HCT116 (cell line): ENCODE measurements around the gene PIGW. TPM values are rescaled to one million over a fixed set of nuclear protein-coding genes. Genes with fewer than 3 reads are reported as not detected.

Experiments
- ATAC-seq: fragments of 200-7000 bp; cut with Tn5 transposase; 2 replicates; pipeline ENCODE4 v1.9.1; 2020; ENCODE audit warnings: mild to moderate bottlenecking, moderate library complexity
- BruUV-seq: library from RNA; stranded (reverse); fragments of 400-500 nt; replicated peaks from 2 replicates; lab custom pipeline; 2021; lab: Mats Ljungman, UMichigan
- CTCF ChIA-PET: fragments of 300-600 bp; sonication (Branson Sonifier 250); formaldehyde crosslinking; loops from one replicate; lab custom pipeline; 2021; ENCODE audit warnings: antibody characterized with exemption; lab: Charles Lee
- POLR2A ChIA-PET: fragments of 300-600, 350-600 bp; sonication (Branson Sonifier 250); formaldehyde crosslinking; loops from one replicate; lab custom pipeline; 2021; ENCODE audit warnings: antibody characterized with exemption; lab: Charles Lee
- RAD21 ChIA-PET, 2 experiments: fragments of 300-600 bp; sonication (Branson Sonifier 250); formaldehyde crosslinking; loops; one replicate each; lab custom pipeline; 2023; ENCODE audit warnings: low total read pairs in 2 of 2; ENCODE audit not compliant: uncharacterized antibody in 2 of 2, unreplicated experiment in 2 of 2, low non-redundant PET in 1 of 2; lab: Charles Lee
- DNase-seq: peaks from one replicate; pipeline ENCODE4 v3.0.0-alpha.2; 2010; ENCODE audit warnings: low read depth, low spot score
- H2AFZ ChIP-seq: fragments of 200-600 bp; shearing (Covaris generic), sonication (generic); 2 replicates; pipeline ENCODE4 v1.6.1; 2017; ENCODE audit warnings: low read depth, mixed run types, mixed read lengths, antibody characterized with exemption, low read length; ENCODE audit not compliant: poor library complexity, severe bottlenecking
- H3K27ac ChIP-seq: 2 replicates; pipeline ENCODE4 v1.5.1; 2012; ENCODE audit warnings: low read depth, low read length
- H3K27me3 ChIP-seq: fragments of 200-600 bp; sonication (generic); 2 replicates; pipeline ENCODE4 v1.6.1; 2016; ENCODE audit warnings: mixed run types, low read length, mixed read lengths; ENCODE audit not compliant: insufficient read depth
- H3K36me3 ChIP-seq, 2 experiments: fragments of 200-500 bp in 1 of 2; fragments of 200-600 bp in 1 of 2; sonication (Bioruptor generic) in 1 of 2; sonication (generic) in 1 of 2; 2 replicates each; pipeline versions ENCODE4 v1.5.1 to v1.6.1; 2014 to 2016; ENCODE audit warnings: low read length in 2 of 2, inconsistent platforms in 1 of 2, mixed read lengths in 1 of 2, mixed run types in 1 of 2; ENCODE audit not compliant: insufficient read depth in 2 of 2, control insufficient read depth in 1 of 2
- H3K4me1 ChIP-seq, 2 experiments: fragments of 200-600 bp in 1 of 2; sonication (generic) in 1 of 2; 2 replicates each; pipeline versions ENCODE4 v1.5.1 to v1.6.1; 2012 to 2017; ENCODE audit warnings: low read length in 2 of 2, inconsistent platforms in 1 of 2, mild to moderate bottlenecking in 1 of 2, mixed read lengths in 1 of 2, mixed run types in 1 of 2, moderate library complexity in 1 of 2; ENCODE audit not compliant: insufficient read depth in 2 of 2, control insufficient read depth in 1 of 2
- H3K4me2 ChIP-seq: fragments of 200-600 bp; sonication (generic); 2 replicates; pipeline ENCODE4 v1.6.1; 2017; ENCODE audit warnings: mixed run types, low read length, mixed read lengths
- H3K4me3 ChIP-seq, 2 experiments: fragments of 200-600 bp in 1 of 2; sonication (generic) in 1 of 2; replicated peaks in 1 of 2; 2 replicates each; pipeline ENCODE4 v1.5.1; 2011 to 2016; ENCODE audit warnings: low read length in 2 of 2, control low read depth in 1 of 2, low read depth in 1 of 2, mild to moderate bottlenecking in 1 of 2, mixed read lengths in 1 of 2, mixed run types in 1 of 2
- H3K79me2 ChIP-seq: fragments of 200-600 bp; sonication (generic); 2 replicates; pipeline ENCODE4 v1.6.1; 2017; ENCODE audit warnings: mild to moderate bottlenecking, mixed run types, low read length, moderate library complexity, mixed read lengths; ENCODE audit not compliant: insufficient read depth
- H3K9ac ChIP-seq: fragments of 200-600 bp; sonication (generic); 2 replicates; pipeline ENCODE4 v1.6.1; 2016; ENCODE audit warnings: low read length, mixed read lengths
- H3K9me2 ChIP-seq: fragments of 200-600 bp; sonication (generic), shearing (Covaris generic); 2 replicates; pipeline ENCODE4 v1.6.1; 2017; ENCODE audit warnings: mixed run types, mild to moderate bottlenecking, moderate library complexity; ENCODE audit not compliant: insufficient read depth
- H3K9me3 ChIP-seq, 2 experiments: fragments of 200-500 bp in 1 of 2; fragments of 200-600 bp in 1 of 2; sonication (Bioruptor generic) in 1 of 2; sonication (generic) in 1 of 2; 2 replicates each; pipeline ENCODE4 v1.6.1; 2014 to 2017; ENCODE audit warnings: low read length in 2 of 2, mixed read lengths in 2 of 2, inconsistent platforms in 1 of 2, low read depth in 1 of 2, mild to moderate bottlenecking in 1 of 2, mixed run types in 1 of 2, moderate library complexity in 1 of 2; ENCODE audit not compliant: control insufficient read depth in 1 of 2, insufficient read depth in 1 of 2
- H4K20me1 ChIP-seq: fragments of 200-600 bp; sonication (generic), shearing (Covaris generic); 2 replicates; pipeline ENCODE4 v1.6.1; 2017; ENCODE audit warnings: mixed run types, mild to moderate bottlenecking, moderate library complexity; ENCODE audit not compliant: insufficient read depth
- CBX3 ChIP-seq: IDR thresholded peaks from 2 replicates; pipeline ENCODE4 v1.6.1; 2012; ENCODE audit warnings: low read depth
- ELF1 ChIP-seq: IDR thresholded peaks from 2 replicates; pipeline ENCODE4 v1.6.1; 2012; ENCODE audit warnings: low read depth, borderline replicate concordance
- POLR2A ChIP-seq: IDR thresholded peaks from 2 replicates; pipeline ENCODE4 v1.7.0; 2011; ENCODE audit warnings: borderline replicate concordance; ENCODE audit not compliant: insufficient read depth, insufficient read length; ENCODE audit errors: extremely low read depth
- POLR2AphosphoS5 ChIP-seq: IDR thresholded peaks from 2 replicates; pipeline ENCODE4 v1.6.1; 2011; ENCODE audit warnings: mild to moderate bottlenecking, low read depth, low read length, moderate library complexity
- intact Hi-C: fragments of 100-400 bp; cut with micrococcal nuclease; formaldehyde crosslinking; loops from 2 replicates; pipeline ENCODE4 v1.10.0; 2022
- total RNA-seq: library from RNA; stranded (reverse); gene quantifications from one replicate; pipeline ENCODE4 v1.2.1, GENCODE V29; 2021; ENCODE audit not compliant: unreplicated experiment

PIGW gene
- total RNA-seq, 1 experiment from 2014 or later = 16.4 TPM

GRCh38 chr17:36535669-36536081, 888 bp downstream of the PIGW start:
- POLR2A ChIA-PET = interaction anchor here (0.6 to 2.4 kb wide), 5 partner anchors 9 to 564 kb away, joined by 3 to 30 read pairs (median 5); partner anchors contain the start of genes GGNBP2 and MRM1
- RAD21 ChIA-PET = interaction anchor here in 1 of 2 experiments (0.6 kb wide), 1 partner anchor 21 kb away, joined by 4 read pairs; no protein-coding TSS in a partner anchor
- Histone ChIP-seq H3K36me3 (peaks cover 23 to 44% of the 10 kb centered on the region in 2 experiments), H3K27ac (peak overlapping the region; percentile 99), H3K4me2 (peak overlapping the region; percentile 82), H3K9me3 (no peaks in the 10 kb centered on the region), H2AFZ (no peak overlapping the region), H3K9me2 (no peaks in the 10 kb centered on the region), H3K4me1 (peaks cover 8 to 21% of the 10 kb centered on the region in 2 experiments), H3K4me3 (peak overlapping the region; percentile 63 to 90), H3K9ac (peak overlapping the region; percentile 99), H3K79me2 (peaks cover 68% of the 10 kb centered on the region), H4K20me1 (no peaks in the 10 kb centered on the region), H3K27me3 (no peaks in the 10 kb centered on the region)
- DNase-seq (no peak), ATAC-seq (peak; percentile 19; the same call in 1 of the 2 replicates)
- TSS peak; percentile 78 for BruUV-seq
- TF ChIP-seq ELF1 (no peak), CBX3 (0 out of 2 replicates have a peak, but pooled peaks have one; percentile 1)
- CTCF ChIA-PET = interaction anchor here (1.0 to 2.4 kb wide), 2 partner anchors 8 to 53 kb away, joined by 3 to 16 read pairs; partner anchors contain the start of gene GGNBP2
- intact Hi-C loops = no loop called here

GRCh38 chr17:36540696-36541095, 5.9 kb downstream of the PIGW start:
- H3K27me3 ChIP-seq = no peaks in the 10 kb centered on the region
- H3K9me2 ChIP-seq = no peaks in the 10 kb centered on the region
- H4K20me1 ChIP-seq = no peaks in the 10 kb centered on the region
- no peak overlapping the region for H3K4me3 ChIP-seq
- no peak for DNase-seq
- ATAC-seq = no peak
- BruUV-seq = no TSS peak
- no peak overlapping the region for H3K4me2 ChIP-seq
- RAD21 ChIA-PET = no interaction called here
- no peak overlapping the region for H2AFZ ChIP-seq
- intact Hi-C loops = no loop called here
- TF ChIP-seq POLR2AphosphoS5 = 0 out of 2 replicates have a peak, but pooled peaks have one; percentile 10
- no peak for TF ChIP-seq POLR2A
- no peak overlapping the region for H3K9ac ChIP-seq
- POLR2A ChIA-PET = no interaction called here
- H3K9me3 ChIP-seq = no peaks in the 10 kb centered on the region
- CTCF ChIA-PET = no interaction called here
- H3K27ac ChIP-seq = no peak overlapping the region
- peaks cover 2 to 17% of the 10 kb centered on the region in 2 experiments; a peak in 3 of 4 replicates for H3K4me1 ChIP-seq
- peaks cover 7 to 19% of the 10 kb centered on the region in 2 experiments; a peak in 3 of 4 replicates for H3K36me3 ChIP-seq
- H3K79me2 ChIP-seq = peaks cover 50% of the 10 kb centered on the region
